PC-9 (cell line): Measurements from ENCODE around the gene BNC1. TPM values are rescaled to one million over a fixed set of nuclear protein-coding genes. Genes with fewer than 3 reads are reported as not detected.

Experiments
- BruUV-seq: library from RNA; stranded (reverse); fragments of 400-500 nt; replicated peaks from 2 replicates; lab custom pipeline; 2021; lab: Mats Ljungman, UMichigan
- CTCF ChIA-PET: fragments of 300-600 bp; sonication (Branson Sonifier 250); formaldehyde crosslinking; loops from one replicate; lab custom pipeline; 2022; ENCODE audit warnings: antibody characterized with exemption; lab: Charles Lee
- POLR2A ChIA-PET: fragments of 300-600 bp; sonication (Branson Sonifier 250); formaldehyde crosslinking; loops from one replicate; lab custom pipeline; 2022; ENCODE audit warnings: antibody characterized with exemption; ENCODE audit not compliant: unreplicated experiment; lab: Charles Lee
- DNase-seq, 2 experiments: peaks; one replicate each; pipeline versions ENCODE4 v3.0.0 to v3.0.0-alpha.2; 2015 to 2022; ENCODE audit warnings: mixed read lengths in 1 of 2
- H2AFZ ChIP-seq: fragments of 200-600 bp; sonication (generic); 2 replicates; pipeline ENCODE4 v1.8.1; 2017; ENCODE audit warnings: antibody characterized with exemption
- H3F3A ChIP-seq: fragments of 200-600 bp; sonication (generic); 2 replicates; pipeline ENCODE4 v1.8.1; 2017; ENCODE audit warnings: antibody characterized with exemption, mild to moderate bottlenecking, low read depth; ENCODE audit not compliant: insufficient read depth
- H3K27ac ChIP-seq: fragments of 200-600 bp; sonication (generic); 2 replicates; pipeline ENCODE4 v1.6.1; 2016; ENCODE audit warnings: mixed run types
- H3K27me3 ChIP-seq: fragments of 200-600 bp; sonication (generic); 2 replicates; pipeline ENCODE4 v1.6.1; 2016; ENCODE audit warnings: low read depth, mixed run types; ENCODE audit not compliant: insufficient read depth
- H3K36me3 ChIP-seq: fragments of 200-600 bp; sonication (generic); 2 replicates; pipeline ENCODE4 v1.6.1; 2016; ENCODE audit warnings: low read depth, mixed run types
- H3K4me1 ChIP-seq: fragments of 200-600 bp; sonication (generic); replicated peaks from 2 replicates; pipeline ENCODE4 v1.6.1; 2016; ENCODE audit warnings: mixed run types; ENCODE audit not compliant: insufficient read depth
- H3K4me2 ChIP-seq: fragments of 200-600 bp; sonication (generic); 2 replicates; pipeline ENCODE4 v1.6.1; 2017; ENCODE audit warnings: mixed run types
- H3K4me3 ChIP-seq: fragments of 200-600 bp; sonication (generic); 2 replicates; pipeline ENCODE4 v1.6.1; 2016; ENCODE audit warnings: mixed run types
- H3K79me2 ChIP-seq: fragments of 200-600 bp; sonication (generic); 2 replicates; pipeline ENCODE4 v1.6.1; 2017; ENCODE audit warnings: low read depth, mixed run types
- H3K9me2 ChIP-seq: fragments of 200-600 bp; sonication (generic); 2 replicates; pipeline ENCODE4 v1.8.1; 2017; ENCODE audit warnings: mild to moderate bottlenecking; ENCODE audit not compliant: insufficient read depth
- H3K9me3 ChIP-seq: fragments of 200-600 bp; sonication (generic); 2 replicates; pipeline ENCODE4 v1.8.1; 2016; ENCODE audit warnings: low read depth; ENCODE audit not compliant: insufficient read depth
- H4K20me1 ChIP-seq: fragments of 200-600 bp; sonication (generic); 2 replicates; pipeline ENCODE4 v1.8.1; 2017; ENCODE audit not compliant: insufficient read depth
- EZH2 ChIP-seq: fragments of 200-600 bp; sonication (generic); IDR thresholded peaks from 2 replicates; pipeline ENCODE4 v1.8.0; 2017; ENCODE audit warnings: antibody characterized with exemption, low read depth
- intact Hi-C: fragments of 100-400 bp; cut with micrococcal nuclease; formaldehyde crosslinking; loops from one replicate; pipeline ENCODE4 v1.10.0; 2022; ENCODE audit not compliant: unreplicated experiment
- total RNA-seq: library from RNA; stranded (reverse); gene quantifications from 2 replicates; pipeline ENCODE4 v1.2.3, GENCODE V29; 2021
- TF ChIP-seq, protein P1 (sequence below): fragments of 200-600 bp; sonication (generic); conservative IDR thresholded peaks from 2 replicates; pipeline ENCODE4 v1.6.1; 2017; ENCODE audit warnings: mixed run types, antibody characterized with exemption, mild to moderate bottlenecking, moderate library complexity

The BNC1 gene
- total RNA-seq, 1 experiment from 2014 or later = 0.83 TPM

DNA sequence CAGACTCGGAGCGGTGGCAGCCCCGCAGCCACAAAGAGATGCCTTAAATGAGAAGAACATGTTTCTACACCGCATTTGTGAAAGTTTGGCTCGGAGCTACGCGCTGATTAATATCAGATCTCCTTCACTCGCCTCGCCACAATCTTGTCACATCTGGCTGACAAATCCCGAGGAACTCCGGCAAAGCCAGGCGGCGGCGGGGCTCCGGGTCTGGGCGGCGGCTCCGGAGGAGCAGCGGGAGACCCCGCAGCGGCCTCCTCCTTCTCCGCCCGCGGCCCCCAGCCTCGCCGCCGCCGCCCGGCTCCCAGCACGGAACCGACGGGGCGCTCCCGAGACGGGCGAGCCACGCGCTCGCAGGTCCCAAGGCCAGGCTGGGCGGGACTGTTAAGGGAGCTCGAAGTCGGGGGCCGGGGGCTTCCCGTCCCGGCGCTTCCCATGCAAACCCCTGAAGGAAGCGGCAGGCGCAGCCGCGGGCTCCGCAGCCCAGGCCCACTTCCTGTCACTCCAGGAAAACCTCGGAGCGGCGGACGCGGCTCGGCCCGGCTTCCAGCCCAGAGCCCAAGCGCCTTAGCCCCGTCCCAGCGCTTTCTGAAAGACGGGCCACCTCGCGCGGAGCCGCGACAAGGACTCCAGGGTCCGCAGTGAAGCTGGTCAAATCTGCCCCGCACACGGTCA is 1.2 kb downstream of the BNC1 start:
- H3K79me2 ChIP-seq = no peaks in the 10 kb centered on the region
- no peak overlapping the region for H3K4me2 ChIP-seq
- no peak overlapping the region for H3K27ac ChIP-seq

DNA sequence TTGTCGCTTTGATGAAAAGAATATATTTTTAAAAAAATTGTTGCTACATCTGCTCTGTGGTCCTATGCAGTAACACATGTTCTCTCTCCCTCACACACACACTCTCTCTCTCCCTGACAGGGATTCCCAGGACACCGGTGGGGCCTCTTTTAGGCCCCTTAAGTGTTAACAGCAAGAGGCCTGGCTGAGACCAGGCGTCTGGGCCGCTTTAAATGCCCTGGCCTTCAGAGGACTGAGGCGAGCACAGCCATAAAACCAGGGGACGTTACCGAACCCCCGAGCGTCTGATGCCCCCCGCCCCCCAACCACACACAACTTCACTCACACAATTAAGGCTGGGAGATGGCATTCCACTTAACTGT is 1.7 kb downstream of the BNC1 start:
- H3K27me3 ChIP-seq = no peaks in the 10 kb centered on the region
- H3K79me2 ChIP-seq = no peaks in the 10 kb centered on the region
- no peak for DNase-seq
- H4K20me1 ChIP-seq = no peaks in the 10 kb centered on the region
- no peak overlapping the region for H3K27ac ChIP-seq
- H3K4me2 ChIP-seq = no peak overlapping the region
- H2AFZ ChIP-seq = no peak overlapping the region
- ChIA-PET CTCF (no interaction called here), POLR2A (no interaction called here)
- intact Hi-C loops = no loop called here
- no peak overlapping the region for H3K4me3 ChIP-seq
- no peak for TF ChIP-seq EZH2
- H3K9me3 ChIP-seq = peaks cover 5% of the 10 kb centered on the region; the same call in 1 of the 2 replicates
- H3F3A ChIP-seq = peaks cover 26% of the 10 kb centered on the region
- H3K36me3 ChIP-seq = no peaks in the 10 kb centered on the region
- H3K9me2 ChIP-seq = no peaks in the 10 kb centered on the region
- H3K4me1 ChIP-seq = peaks cover 36% of the 10 kb centered on the region
- no TSS peak for BruUV-seq

More for the DNA sequence above, 1.2 kb downstream of the BNC1 start:
- Histone ChIP-seq H3K9me2 (no peaks in the 10 kb centered on the region), H3K4me3 (no peak overlapping the region), H3K4me1 (peaks cover 40% of the 10 kb centered on the region), H3F3A (peaks cover 32% of the 10 kb centered on the region), H2AFZ (no peak overlapping the region), H3K27me3 (no peaks in the 10 kb centered on the region), H4K20me1 (no peaks in the 10 kb centered on the region), H3K9me3 (peaks cover 5% of the 10 kb centered on the region; the same call in 1 of the 2 replicates), H3K36me3 (no peaks in the 10 kb centered on the region)
- BruUV-seq = no TSS peak
- intact Hi-C loops = no loop called here
- no peak for DNase-seq
- TF ChIP-seq, protein P1, sequence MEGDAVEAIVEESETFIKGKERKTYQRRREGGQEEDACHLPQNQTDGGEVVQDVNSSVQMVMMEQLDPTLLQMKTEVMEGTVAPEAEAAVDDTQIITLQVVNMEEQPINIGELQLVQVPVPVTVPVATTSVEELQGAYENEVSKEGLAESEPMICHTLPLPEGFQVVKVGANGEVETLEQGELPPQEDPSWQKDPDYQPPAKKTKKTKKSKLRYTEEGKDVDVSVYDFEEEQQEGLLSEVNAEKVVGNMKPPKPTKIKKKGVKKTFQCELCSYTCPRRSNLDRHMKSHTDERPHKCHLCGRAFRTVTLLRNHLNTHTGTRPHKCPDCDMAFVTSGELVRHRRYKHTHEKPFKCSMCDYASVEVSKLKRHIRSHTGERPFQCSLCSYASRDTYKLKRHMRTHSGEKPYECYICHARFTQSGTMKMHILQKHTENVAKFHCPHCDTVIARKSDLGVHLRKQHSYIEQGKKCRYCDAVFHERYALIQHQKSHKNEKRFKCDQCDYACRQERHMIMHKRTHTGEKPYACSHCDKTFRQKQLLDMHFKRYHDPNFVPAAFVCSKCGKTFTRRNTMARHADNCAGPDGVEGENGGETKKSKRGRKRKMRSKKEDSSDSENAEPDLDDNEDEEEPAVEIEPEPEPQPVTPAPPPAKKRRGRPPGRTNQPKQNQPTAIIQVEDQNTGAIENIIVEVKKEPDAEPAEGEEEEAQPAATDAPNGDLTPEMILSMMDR = no peak
- TF ChIP-seq EZH2 = no peak
- POLR2A ChIA-PET = no interaction called here
- CTCF ChIA-PET = no interaction called here

DNA sequence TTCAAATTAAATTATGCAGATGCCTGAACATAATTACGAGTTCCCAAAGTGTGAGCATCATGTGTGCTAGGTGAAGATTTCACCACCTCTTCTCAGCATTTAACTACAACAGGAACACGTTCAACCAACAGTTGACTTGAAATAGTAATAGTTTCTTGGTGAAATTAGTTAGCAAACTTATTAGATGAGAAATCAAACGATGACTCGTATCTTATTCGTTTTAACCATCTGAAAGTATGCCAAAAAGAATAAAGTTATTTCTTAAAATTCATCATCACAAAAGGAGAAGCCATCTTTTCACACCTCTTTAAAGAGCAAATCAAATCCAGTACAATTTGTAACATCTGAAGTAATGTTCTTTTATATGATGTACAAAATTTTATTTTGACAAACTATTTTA is 2.3 kb downstream of the BNC1 start:
- Histone ChIP-seq H3K4me3 (no peak overlapping the region), H4K20me1 (no peaks in the 10 kb centered on the region), H2AFZ (no peak overlapping the region), H3K4me2 (no peak overlapping the region), H3K4me1 (peaks cover 30% of the 10 kb centered on the region), H3F3A (peaks cover 20% of the 10 kb centered on the region), H3K9me3 (peaks cover 5% of the 10 kb centered on the region; the same call in 1 of the 2 replicates), H3K27ac (no peak overlapping the region), H3K79me2 (no peaks in the 10 kb centered on the region), H3K27me3 (no peaks in the 10 kb centered on the region), H3K9me2 (no peaks in the 10 kb centered on the region), H3K36me3 (no peaks in the 10 kb centered on the region)
- BruUV-seq = no TSS peak
- intact Hi-C loops = no loop called here
- no peak for DNase-seq
- ChIA-PET POLR2A (no interaction called here), CTCF (no interaction called here)
- TF ChIP-seq, protein P1 = no peak
- no peak for TF ChIP-seq EZH2

DNA sequence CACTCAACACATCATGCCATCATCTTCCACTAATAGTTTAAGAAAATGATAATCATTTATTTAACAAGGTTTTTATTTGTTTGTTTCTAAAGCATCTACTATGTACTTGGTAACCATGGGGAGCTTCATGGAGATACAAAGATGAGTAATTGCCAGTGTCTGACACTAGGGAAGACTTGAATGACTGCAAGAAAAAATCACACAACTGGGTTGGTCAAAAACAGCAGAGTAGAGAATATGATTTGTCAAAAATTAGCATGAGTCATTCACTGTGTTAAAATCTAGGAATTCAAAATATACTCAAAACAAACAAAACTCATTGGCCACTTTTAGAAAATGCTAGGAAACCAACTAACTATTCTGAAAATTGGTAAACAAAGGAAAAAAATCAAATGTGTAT is 6.3 kb downstream of the BNC1 start:
- Histone ChIP-seq H3K36me3 (no peaks in the 10 kb centered on the region), H3K4me1 (peaks cover 6% of the 10 kb centered on the region; the same call in 1 of the 2 replicates), H3K27ac (no peak overlapping the region), H2AFZ (no peak overlapping the region), H3K9me2 (no peaks in the 10 kb centered on the region), H3K4me2 (no peak overlapping the region), H3F3A (no peaks in the 10 kb centered on the region), H3K9me3 (peaks cover 5% of the 10 kb centered on the region; the same call in 1 of the 2 replicates), H4K20me1 (no peaks in the 10 kb centered on the region), H3K27me3 (no peaks in the 10 kb centered on the region), H3K4me3 (no peak overlapping the region), H3K79me2 (no peaks in the 10 kb centered on the region)
- CTCF ChIA-PET = no interaction called here
- intact Hi-C loops = no loop called here
- POLR2A ChIA-PET = no interaction called here
- TF ChIP-seq, protein P1 = no peak
- no peak for TF ChIP-seq EZH2
- no TSS peak for BruUV-seq
- peak in 1 of 2 experiments; percentile 54 for DNase-seq
